Body of pancreas (tissue), 4 donors: Measurements from ENCODE around the gene ARHGEF4. TPM values are rescaled to one million over a fixed set of nuclear protein-coding genes. Genes with fewer than 3 reads are reported as not detected.

ENCODE experiments used
- ATAC-seq: fragments of 150-250 bp; one replicate; pipeline ENCODE4 v1.9.1; 2016
- DNase-seq, 4 donors: peaks; one replicate each; pipeline ENCODE4 v3.0.0-alpha.2; 2019
- H3K27ac ChIP-seq, 4 donors: fragments of 200-600 bp; sonication (generic); 1 replicate in 3 of 4; 2 replicates in 1 of 4; pipeline versions ENCODE4 v1.5.1 to v1.6.1; 2016 to 2019; ENCODE audit warnings: mild to moderate bottlenecking in 1 of 4, mixed read lengths in 1 of 4, moderate library complexity in 1 of 4
- H3K27me3 ChIP-seq, 2 donors: fragments of 200-600 bp; sonication (generic); one replicate each; pipeline ENCODE4 v1.6.0; 2016; ENCODE audit warnings: mild to moderate bottlenecking in 1 of 2
- H3K36me3 ChIP-seq, 2 donors: fragments of 200-600 bp; sonication (generic); replicated peaks in 1 of 2; 2 replicates each; pipeline ENCODE4 v1.5.1; 2016; ENCODE audit warnings: low read depth in 2 of 2; ENCODE audit not compliant: insufficient read depth in 1 of 2
- H3K4me1 ChIP-seq: fragments of 200-600 bp; sonication (generic); one replicate; pipeline ENCODE4 v1.6.0; 2016
- H3K4me3 ChIP-seq, 2 donors: fragments of 200-600 bp; sonication (generic); 1 replicate in 1 of 2; 2 replicates in 1 of 2; pipeline ENCODE4 v1.5.1; 2016 to 2019
- H3K9me3 ChIP-seq, 3 donors: fragments of 200-600 bp; sonication (generic); 1 replicate in 2 of 3; 2 replicates in 1 of 3; pipeline ENCODE4 v1.5.1; 2016
- CTCF ChIP-seq, 7 experiments: fragments of 450-650 bp in 4 of 7; fragments of 200-600 bp in 3 of 7; sonication (generic) in 3 of 7; IDR thresholded peaks; one replicate each; pipeline ENCODE4 v1.5.1; 2016 to 2019; ENCODE audit warnings: antibody characterized with exemption in 7 of 7
- POLR2A ChIP-seq, 3 donors: fragments of 450-650 bp; IDR thresholded peaks; one replicate each; pipeline ENCODE4 v1.6.1; 2016; ENCODE audit warnings: antibody characterized with exemption in 3 of 3, mild to moderate bottlenecking in 2 of 3
- WGBS, 2 donors: methylation state at CpG; one replicate each; pipeline ENCODE4 v1.1.5; 2017; 5-methylcytosine and 5-hydroxymethylcytosine counted together
- intact Hi-C: fragments of 100-400 bp; cut with DNase I; formaldehyde crosslinking; loops from one replicate; pipeline ENCODE4 v1.15.1; 2023
- total RNA-seq, 2 donors: library from RNA; depleted of rRNA; stranded (reverse); fragments of >200 nt; gene quantifications; one replicate each; pipeline ENCODE4 v1.1.0, GENCODE V29; 2016

ARHGEF4 gene
- total RNA-seq, 2 donors from 2014 or later, result 28.8 to 39.9 TPM

- Histone ChIP-seq H3K4me3 (no peak overlapping the region), H3K27me3 (no peaks in the 10 kb centered on the region), H3K4me1 (no peaks in the 10 kb centered on the region), H3K9me3 (no peaks in the 10 kb centered on the region), H3K36me3 (no peaks in the 10 kb centered on the region), H3K27ac (no peak overlapping the region)
- ATAC-seq (no peak), DNase-seq (no peak)
- intact Hi-C loops, result no loop called here
- TF ChIP-seq CTCF (IDR thresholded peaks at IDR 0.05) (no peak), POLR2A (IDR thresholded peaks at IDR 0.05) (no peak)
- WGBS, 2 donors, result 73 to 90% methylated on average over 12 to 15 of the region's 15 CpGs
Observed at GRCh38 chr2:130814931-130815680, 21.6 kb upstream of the ARHGEF4 start.

- intact Hi-C loops, result no loop called here
- H3K36me3 ChIP-seq, result no peaks in the 10 kb centered on the region
- H3K9me3 ChIP-seq, result no peaks in the 10 kb centered on the region
- no peaks in the 10 kb centered on the region for H3K27me3 ChIP-seq
- ATAC-seq (no peak), DNase-seq (no peak)
- TF ChIP-seq CTCF (IDR thresholded peaks at IDR 0.05) (no peak), POLR2A (IDR thresholded peaks at IDR 0.05) (no peak)
- H3K4me3 ChIP-seq, result no peak overlapping the region
- WGBS, 2 donors, result 74 to 75% methylated on average over 5 of the region's 5 CpGs
- H3K27ac ChIP-seq, result no peak overlapping the region
- no peaks in the 10 kb centered on the region for H3K4me1 ChIP-seq
Observed at GRCh38 chr2:130818809-130819208, 17.9 kb upstream of the ARHGEF4 start.

GRCh38 chr2:130819226-130819607 is 17.5 kb upstream of the ARHGEF4 start:
- Histone ChIP-seq H3K27me3 (no peaks in the 10 kb centered on the region), H3K4me1 (no peaks in the 10 kb centered on the region), H3K4me3 (no peak overlapping the region), H3K36me3 (no peaks in the 10 kb centered on the region), H3K9me3 (no peaks in the 10 kb centered on the region), H3K27ac (no peak overlapping the region)
- 78 to 84% methylated on average over 12 to 14 of the region's 14 CpGs for WGBS, 2 donors
- intact Hi-C loops, result no loop called here
- DNase-seq, result no peak
- TF ChIP-seq POLR2A (IDR thresholded peaks at IDR 0.05), result no peak
- no peak for ATAC-seq

- no peaks in the 10 kb centered on the region for H3K9me3 ChIP-seq
- H3K4me1 ChIP-seq, result no peaks in the 10 kb centered on the region
- 65 to 72% methylated on average over 10 to 12 of the region's 12 CpGs for WGBS, 2 donors
- no peak overlapping the region for H3K27ac ChIP-seq
- H3K27me3 ChIP-seq, result no peaks in the 10 kb centered on the region
- intact Hi-C loops, result no loop called here
- H3K36me3 ChIP-seq, result no peaks in the 10 kb centered on the region
- TF ChIP-seq CTCF (IDR thresholded peaks at IDR 0.05) (no peak), POLR2A (IDR thresholded peaks at IDR 0.05) (no peak)
- no peak for ATAC-seq
- H3K4me3 ChIP-seq, result no peak overlapping the region
- no peak for DNase-seq
Observed at GRCh38 chr2:130819608-130820278, 17.0 kb upstream of the ARHGEF4 start.

- 62 to 90% methylated on average over 6 to 16 of the region's 16 CpGs for WGBS, 2 donors
- Histone ChIP-seq H3K4me3 (no peak overlapping the region), H3K4me1 (no peaks in the 10 kb centered on the region), H3K9me3 (no peaks in the 10 kb centered on the region), H3K27me3 (no peaks in the 10 kb centered on the region), H3K27ac (no peak overlapping the region), H3K36me3 (no peaks in the 10 kb centered on the region)
- DNase-seq (no peak), ATAC-seq (no peak)
- intact Hi-C loops, result no loop called here
- no peak for TF ChIP-seq POLR2A (IDR thresholded peaks at IDR 0.05)
- TF ChIP-seq CTCF (IDR thresholded peaks at IDR 0.05), result no peak
Observed at GRCh38 chr2:130820279-130820861, 16.3 kb upstream of the ARHGEF4 start.
